Mesothelial cell of epicardium (in vitro differentiated cells): ENCODE results near the gene HOXD13. TPM values are rescaled to one million over a fixed set of nuclear protein-coding genes. Genes with fewer than 3 reads are reported as not detected.

Source experiments
- DNase-seq, 2 experiments: peaks; one replicate each; pipeline ENCODE4 v3.0.0; 2021; ENCODE audit warnings: low spot score in 2 of 2; ENCODE audit not compliant: unreplicated experiment in 2 of 2
- H3K27ac Mint-ChIP-seq: 2 replicates; pipeline ENCODE4 v1.8.0; 2021; ENCODE audit warnings: mixed read lengths
- H3K27me3 Mint-ChIP-seq: 2 replicates; pipeline ENCODE4 v1.8.0; 2021; ENCODE audit warnings: low read depth, mixed read lengths
- H3K36me3 Mint-ChIP-seq: 2 replicates; pipeline ENCODE4 v1.8.0; 2021; ENCODE audit warnings: mixed read lengths
- H3K4me1 Mint-ChIP-seq: 2 replicates; pipeline ENCODE4 v1.8.0; 2021; ENCODE audit warnings: mixed read lengths
- H3K4me3 Mint-ChIP-seq: 2 replicates; pipeline ENCODE4 v1.8.0; 2021; ENCODE audit warnings: mild to moderate bottlenecking, moderate library complexity, mixed read lengths
- H3K9me3 Mint-ChIP-seq: 2 replicates; pipeline ENCODE4 v1.8.0; 2021; ENCODE audit warnings: mixed read lengths
- total RNA-seq: library from RNA; stranded (reverse); gene quantifications from 3 replicates; pipeline ENCODE4 v1.2.1, GENCODE V29; 2021
- TF ChIP-seq, protein P1 (sequence below): fragments of 200-600 bp; sonication (generic); IDR thresholded peaks from one replicate; pipeline ENCODE4 v1.5.0; 2021; ENCODE audit warnings: antibody characterized with exemption; ENCODE audit not compliant: unreplicated experiment

The HOXD13 gene
- total RNA-seq, 1 donor from 2014 or later: 0.56 TPM

DNA sequence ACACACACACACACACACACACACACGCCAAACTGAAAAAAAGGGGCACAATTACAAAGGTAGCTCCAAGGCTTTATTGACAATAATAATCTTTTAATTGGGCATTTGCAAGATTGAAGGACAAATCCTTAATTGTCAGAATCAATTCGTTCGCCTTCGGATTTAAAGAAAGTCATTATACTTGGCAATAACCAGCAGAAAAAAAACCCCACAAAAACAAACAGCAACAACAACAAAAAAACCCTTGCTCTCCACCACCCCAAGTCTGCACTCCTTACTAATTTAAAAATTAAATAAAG is 35.2 kb downstream of the HOXD13 start:
- Mint-ChIP-seq H3K36me3 (no peaks in the 10 kb centered on the region), H3K4me1 (peaks cover 23% of the 10 kb centered on the region), H3K9me3 (no peaks in the 10 kb centered on the region), H3K27ac (no peak overlapping the region), H3K4me3 (no peak overlapping the region), H3K27me3 (peaks cover 91% of the 10 kb centered on the region)
- DNase-seq: no peak
- TF ChIP-seq, protein P1, sequence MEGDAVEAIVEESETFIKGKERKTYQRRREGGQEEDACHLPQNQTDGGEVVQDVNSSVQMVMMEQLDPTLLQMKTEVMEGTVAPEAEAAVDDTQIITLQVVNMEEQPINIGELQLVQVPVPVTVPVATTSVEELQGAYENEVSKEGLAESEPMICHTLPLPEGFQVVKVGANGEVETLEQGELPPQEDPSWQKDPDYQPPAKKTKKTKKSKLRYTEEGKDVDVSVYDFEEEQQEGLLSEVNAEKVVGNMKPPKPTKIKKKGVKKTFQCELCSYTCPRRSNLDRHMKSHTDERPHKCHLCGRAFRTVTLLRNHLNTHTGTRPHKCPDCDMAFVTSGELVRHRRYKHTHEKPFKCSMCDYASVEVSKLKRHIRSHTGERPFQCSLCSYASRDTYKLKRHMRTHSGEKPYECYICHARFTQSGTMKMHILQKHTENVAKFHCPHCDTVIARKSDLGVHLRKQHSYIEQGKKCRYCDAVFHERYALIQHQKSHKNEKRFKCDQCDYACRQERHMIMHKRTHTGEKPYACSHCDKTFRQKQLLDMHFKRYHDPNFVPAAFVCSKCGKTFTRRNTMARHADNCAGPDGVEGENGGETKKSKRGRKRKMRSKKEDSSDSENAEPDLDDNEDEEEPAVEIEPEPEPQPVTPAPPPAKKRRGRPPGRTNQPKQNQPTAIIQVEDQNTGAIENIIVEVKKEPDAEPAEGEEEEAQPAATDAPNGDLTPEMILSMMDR: no peak

DNA sequence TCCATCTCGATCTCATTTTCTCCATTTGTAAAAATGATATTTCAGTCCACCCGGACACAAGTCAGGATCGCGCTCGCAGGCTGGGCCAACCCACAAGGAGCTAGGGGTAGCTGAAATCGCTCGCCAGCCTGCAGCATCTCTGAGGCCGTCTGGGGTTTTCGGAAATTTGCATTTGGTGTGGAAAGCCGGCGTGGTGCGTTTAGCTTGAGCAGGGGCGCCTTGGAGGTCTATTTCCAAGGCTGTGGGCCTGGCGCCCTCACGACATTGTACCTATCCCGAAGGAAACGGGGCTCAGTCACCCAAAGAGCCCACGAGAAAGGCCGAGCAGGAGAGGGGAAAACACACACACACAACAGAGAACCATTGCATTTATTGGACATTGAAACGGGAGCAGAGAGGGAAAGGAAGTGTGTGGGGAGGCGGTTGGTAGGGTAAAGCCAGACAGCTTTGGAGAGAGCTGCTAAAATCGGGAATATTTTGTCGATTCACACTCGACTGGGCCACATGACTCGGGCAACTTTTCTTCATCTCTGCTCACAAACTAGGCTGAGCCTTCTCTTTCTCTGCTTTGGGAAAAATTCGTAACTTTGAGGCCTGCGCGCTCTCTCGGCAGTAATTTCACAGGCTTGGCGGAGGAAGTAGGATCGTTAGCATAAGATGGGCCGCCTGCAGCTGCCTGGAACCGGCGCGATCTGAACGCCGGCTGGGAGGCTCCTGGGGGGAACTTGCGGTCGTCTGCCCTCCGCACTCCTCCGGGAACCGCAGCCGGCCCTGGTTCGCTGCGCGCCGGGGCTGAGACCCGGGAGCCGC is 35.9 kb downstream of the HOXD13 start:
- H3K36me3 Mint-ChIP-seq: no peaks in the 10 kb centered on the region
- peaks cover 23% of the 10 kb centered on the region for H3K4me1 Mint-ChIP-seq
- TF ChIP-seq, protein P1: no peak
- peaks cover 93% of the 10 kb centered on the region for H3K27me3 Mint-ChIP-seq
- H3K27ac Mint-ChIP-seq: no peak overlapping the region
- H3K4me3 Mint-ChIP-seq: peak overlapping the region; percentile 37
- DNase-seq: no peak
- no peaks in the 10 kb centered on the region for H3K9me3 Mint-ChIP-seq

DNA sequence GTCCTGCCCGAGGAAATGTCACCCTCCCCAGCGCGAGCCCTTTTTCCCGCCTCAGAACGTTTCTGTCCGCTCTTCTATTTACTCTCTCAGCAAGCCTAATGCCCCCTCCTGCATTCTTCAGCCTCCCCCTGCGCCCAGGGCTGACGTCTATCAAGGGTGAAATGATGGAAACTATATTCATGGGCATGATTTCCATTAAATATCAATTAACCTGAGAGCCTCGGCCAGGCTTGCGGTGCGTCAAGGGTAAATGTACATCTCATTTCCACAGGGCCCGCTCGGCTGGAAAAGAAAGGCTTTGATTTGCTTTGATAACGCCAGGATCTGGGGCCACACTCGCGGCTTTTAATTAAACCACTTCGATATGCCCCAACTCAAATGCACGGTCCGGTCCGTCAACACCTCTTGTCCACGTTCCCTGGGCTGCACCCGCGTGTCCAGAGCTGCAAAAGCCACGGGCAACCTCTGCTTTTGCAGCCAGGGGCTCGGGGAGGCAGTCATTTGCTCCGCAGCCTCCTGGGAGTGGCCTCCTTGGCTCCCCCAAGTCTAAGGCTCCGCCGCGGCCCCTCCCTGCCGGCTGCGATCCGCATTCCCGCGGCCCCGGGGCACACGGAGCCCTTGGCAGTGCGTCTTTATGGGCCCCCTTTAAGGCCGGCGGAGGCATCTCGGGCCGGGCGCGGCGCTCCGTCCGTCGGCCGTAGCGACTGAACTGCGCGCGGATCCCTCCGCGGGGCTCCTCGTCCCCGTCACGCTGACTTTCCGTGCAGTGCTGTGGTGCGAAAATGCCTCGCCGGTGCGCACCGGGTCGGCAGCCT is 36.7 kb downstream of the HOXD13 start, which contains the start of gene HOXD8:
Gene HOXD8 (plus strand): TSS at position 724 of the 815 bp plus-strand sequence. CDS start 662 bp downstream, outside the sequence.
- H3K4me3 Mint-ChIP-seq: peak within 1 kb of the TSS; percentile 57
- TF ChIP-seq, protein P1: no peak
- DNase-seq: no peak
- no peaks in the 10 kb centered on the region for H3K36me3 Mint-ChIP-seq
- H3K4me1 Mint-ChIP-seq: peaks cover 18% of the 10 kb centered on the region
- H3K27me3 Mint-ChIP-seq: peaks cover 93% of the 10 kb centered on the region
- H3K27ac Mint-ChIP-seq: no peak within 1 kb of the TSS
- no peaks in the 10 kb centered on the region for H3K9me3 Mint-ChIP-seq

DNA sequence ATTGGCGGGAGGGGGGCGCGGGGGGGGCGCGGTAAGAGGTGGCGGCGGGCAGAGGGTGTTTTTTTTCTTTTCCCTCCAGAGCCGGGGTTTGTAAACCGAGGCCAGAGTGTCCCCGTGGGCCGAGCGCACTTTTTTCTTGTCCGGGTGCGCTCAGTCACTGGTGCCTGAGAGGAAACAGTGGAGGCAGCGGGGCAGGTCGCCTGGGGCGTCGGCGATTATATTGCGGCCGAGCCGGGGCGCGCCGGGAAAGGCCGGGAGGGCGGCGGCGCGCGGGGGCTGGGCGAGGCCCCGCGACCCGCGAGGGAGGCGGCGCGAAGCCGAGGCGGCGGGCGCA is 37.3 kb downstream of the HOXD13 start:
- Mint-ChIP-seq H3K36me3 (no peaks in the 10 kb centered on the region), H3K27ac (no peak overlapping the region), H3K4me3 (peak overlapping the region; percentile 37), H3K27me3 (peaks cover 93% of the 10 kb centered on the region), H3K4me1 (peaks cover 18% of the 10 kb centered on the region), H3K9me3 (no peaks in the 10 kb centered on the region)
- DNase-seq: no peak
- TF ChIP-seq, protein P1: no peak

DNA sequence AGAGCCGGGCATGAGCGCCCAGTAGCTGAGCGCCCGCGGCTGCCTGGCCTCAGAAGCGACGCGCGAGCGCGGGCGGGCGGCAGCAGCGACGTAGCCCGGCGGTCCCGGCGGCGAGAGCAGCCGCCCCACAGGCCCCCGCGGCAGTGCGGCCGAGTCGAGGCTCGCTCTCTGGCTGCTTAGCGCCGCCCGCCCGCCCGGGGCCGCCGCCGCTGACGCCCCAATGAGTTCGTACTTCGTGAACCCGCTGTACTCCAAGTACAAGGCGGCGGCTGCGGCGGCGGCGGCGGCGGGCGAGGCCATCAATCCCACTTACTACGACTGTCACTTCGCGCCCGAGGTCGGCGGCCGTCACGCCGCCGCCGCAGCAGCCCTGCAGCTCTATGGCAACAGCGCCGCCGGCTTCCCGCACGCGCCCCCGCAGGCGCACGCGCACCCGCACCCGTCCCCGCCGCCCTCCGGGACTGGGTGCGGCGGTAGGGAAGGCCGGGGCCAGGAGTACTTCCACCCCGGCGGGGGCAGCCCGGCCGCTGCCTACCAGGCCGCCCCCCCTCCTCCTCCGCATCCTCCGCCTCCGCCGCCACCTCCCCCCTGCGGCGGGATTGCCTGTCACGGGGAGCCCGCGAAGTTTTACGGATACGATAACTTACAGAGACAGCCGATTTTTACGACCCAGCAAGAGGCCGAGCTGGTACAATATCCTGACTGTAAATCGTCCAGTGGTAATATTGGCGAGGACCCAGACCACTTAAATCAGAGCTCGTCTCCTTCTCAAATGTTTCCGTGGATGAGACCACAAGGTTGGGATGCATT is 37.8 kb downstream of the HOXD13 start:
- TF ChIP-seq, protein P1: no peak
- Mint-ChIP-seq H3K9me3 (no peaks in the 10 kb centered on the region), H3K36me3 (no peaks in the 10 kb centered on the region), H3K27ac (no peak overlapping the region), H3K4me3 (peak overlapping the region; percentile 57), H3K4me1 (peaks cover 18% of the 10 kb centered on the region), H3K27me3 (peaks cover 93% of the 10 kb centered on the region)
- no peak for DNase-seq
